GM12892 (cell line): Measurements from ENCODE around the gene TPD52L1.

Experiments used
- POLR2A ChIP-seq: IDR thresholded peaks from 2 replicates; pipeline ENCODE4 v1.6.1; 2011; ENCODE audit warnings: low read depth, low read length, control low read depth
- POLR2AphosphoS5 ChIP-seq: IDR thresholded peaks from 2 replicates; pipeline ENCODE4 v1.6.1; 2011; ENCODE audit warnings: low read depth, low read length, control low read depth

DNA sequence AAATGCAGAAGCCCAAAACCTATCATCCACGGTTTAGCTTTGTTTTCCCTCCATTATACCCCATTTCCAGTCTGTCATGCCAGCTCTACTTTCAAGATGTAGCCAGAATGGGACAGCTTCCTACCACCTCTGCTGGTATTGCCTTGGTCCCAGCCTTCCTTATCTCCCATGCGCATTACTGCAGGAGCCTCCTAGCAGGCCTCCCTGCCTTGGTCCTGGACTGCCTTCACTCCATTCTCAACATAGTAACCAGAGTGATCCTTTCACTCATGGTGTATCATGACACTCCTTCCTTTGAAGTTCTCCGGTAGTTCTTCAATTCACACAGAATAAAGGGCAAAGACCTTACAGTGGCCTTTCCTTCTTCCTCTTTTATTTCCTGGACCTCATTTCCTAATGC is 15.9 kb downstream of the TPD52L1 start:
- no peak for TF ChIP-seq POLR2AphosphoS5
- TF ChIP-seq POLR2A, result no peak
